Trophoblast cell (in vitro differentiated cells and primary cell): Measurements from ENCODE around the gene CACNA1C.
"Not testable (repeated sequence)": the region's sequence is repeated elsewhere in the genome, so short reads cannot be mapped to it uniquely, and the experiment has no call there.

ENCODE experiments used
- DNase-seq, 2 donors: peaks; one replicate each; pipeline ENCODE4 v3.0.0-alpha.2; 2016
- H2AFZ ChIP-seq: 2 replicates; pipeline ENCODE4 v1.6.1; 2013; ENCODE audit warnings: low read length, moderate library complexity, mild to moderate bottlenecking; ENCODE audit not compliant: insufficient read depth, poor library complexity
- H2AK5ac ChIP-seq: 2 replicates; pipeline ENCODE4 v1.6.1; 2013; ENCODE audit warnings: mild to moderate bottlenecking, low read length
- H2BK120ac ChIP-seq: 2 replicates; pipeline ENCODE4 v1.6.1; 2013; ENCODE audit warnings: low read length, mild to moderate bottlenecking, moderate library complexity; ENCODE audit not compliant: insufficient read depth, poor library complexity
- H2BK12ac ChIP-seq: 2 replicates; pipeline ENCODE4 v1.6.1; 2013; ENCODE audit warnings: mild to moderate bottlenecking, low read length, moderate library complexity
- H2BK5ac ChIP-seq: 2 replicates; pipeline ENCODE4 v1.6.1; 2013; ENCODE audit warnings: low read length, low read depth, moderate library complexity, mild to moderate bottlenecking; ENCODE audit not compliant: poor library complexity
- H3K14ac ChIP-seq: 2 replicates; pipeline ENCODE4 v1.6.1; 2013; ENCODE audit warnings: mild to moderate bottlenecking, low read length
- H3K18ac ChIP-seq: 2 replicates; pipeline ENCODE4 v1.6.1; 2013; ENCODE audit warnings: mild to moderate bottlenecking, low read length
- H3K23ac ChIP-seq: 2 replicates; pipeline ENCODE4 v1.6.1; 2013; ENCODE audit warnings: low read length
- H3K27ac ChIP-seq: 2 replicates; pipeline ENCODE4 v1.5.1; 2013; ENCODE audit warnings: low read depth, mild to moderate bottlenecking, inconsistent platforms, low read length, moderate library complexity
- H3K27me3 ChIP-seq: 2 replicates; pipeline ENCODE4 v1.6.1; 2013; ENCODE audit warnings: inconsistent platforms, mild to moderate bottlenecking, low read length, moderate library complexity; ENCODE audit not compliant: insufficient read depth
- H3K36me3 ChIP-seq, 2 experiments: 1 replicate in 1 of 2; 2 replicates in 1 of 2; pipeline ENCODE4 v1.6.1; 2013; ENCODE audit warnings: low read length in 2 of 2, mild to moderate bottlenecking in 2 of 2, moderate library complexity in 1 of 2; ENCODE audit not compliant: insufficient read depth in 2 of 2, control insufficient read depth in 1 of 2
- H3K4ac ChIP-seq: 2 replicates; pipeline ENCODE4 v1.6.1; 2013; ENCODE audit warnings: low read depth, mild to moderate bottlenecking, low read length, moderate library complexity
- H3K4me1 ChIP-seq, 2 experiments: 1 replicate in 1 of 2; 2 replicates in 1 of 2; pipeline ENCODE4 v1.6.1; 2013; ENCODE audit warnings: low read length in 2 of 2, mild to moderate bottlenecking in 2 of 2, moderate library complexity in 1 of 2; ENCODE audit not compliant: insufficient read depth in 2 of 2, control insufficient read depth in 1 of 2
- H3K4me2 ChIP-seq: 2 replicates; pipeline ENCODE4 v1.6.1; 2013; ENCODE audit warnings: inconsistent platforms, mild to moderate bottlenecking, low read length, moderate library complexity
- H3K4me3 ChIP-seq: 2 replicates; pipeline ENCODE4 v1.5.1; 2013; ENCODE audit warnings: mild to moderate bottlenecking, low read depth, low read length, inconsistent platforms
- H3K79me1 ChIP-seq: one replicate; pipeline ENCODE4 v1.6.1; 2013; ENCODE audit warnings: low read length
- H3K79me2 ChIP-seq: 2 replicates; pipeline ENCODE4 v1.6.1; 2013; ENCODE audit warnings: low read length, mild to moderate bottlenecking; ENCODE audit not compliant: control insufficient read depth, insufficient read depth, poor library complexity
- H3K9ac ChIP-seq: 2 replicates; pipeline ENCODE4 v1.6.1; 2013; ENCODE audit warnings: mild to moderate bottlenecking, low read length
- H3K9me3 ChIP-seq: 2 replicates; pipeline ENCODE4 v1.6.1; 2013; ENCODE audit warnings: low read depth, mild to moderate bottlenecking, control low read depth, inconsistent platforms, low read length; ENCODE audit not compliant: insufficient read depth
- H4K12ac ChIP-seq: 2 replicates; pipeline ENCODE4 v1.6.1; 2013; ENCODE audit warnings: low read depth, mild to moderate bottlenecking, low read length, moderate library complexity
- H4K8ac ChIP-seq: 2 replicates; pipeline ENCODE4 v1.6.1; 2013; ENCODE audit warnings: low read depth, mild to moderate bottlenecking, low read length, moderate library complexity
- H4K91ac ChIP-seq: one replicate; pipeline ENCODE4 v1.6.1; 2013; ENCODE audit warnings: low read depth, mild to moderate bottlenecking, low read length, moderate library complexity
- WGBS: extraction: QIAGEN DNeasy Blood & Tissue Kit; methylation state at CpG from one replicate; pipeline ENCODE4 v1.1.7; 2013; ENCODE audit warnings: missing lambda C conversion rate; ENCODE audit not compliant: insufficient read length, insufficient coverage; ENCODE audit errors: extremely low coverage; 5-methylcytosine and 5-hydroxymethylcytosine counted together

The CACNA1C gene

GRCh38 chr12:2682296-2683251, 629.8 kb downstream of the CACNA1C start:
- no peak overlapping the region for H2BK5ac ChIP-seq
- no peak overlapping the region for H3K27ac ChIP-seq
- H4K12ac ChIP-seq = no peak overlapping the region
- H3K79me1 ChIP-seq = no peaks in the 10 kb centered on the region
- no peaks in the 10 kb centered on the region for H3K27me3 ChIP-seq
- H3K14ac ChIP-seq = no peak overlapping the region
- H3K9me3 ChIP-seq = peaks cover 2% of the 10 kb centered on the region
- H3K4me2 ChIP-seq = no peak overlapping the region
- no peak overlapping the region for H3K23ac ChIP-seq
- H3K9ac ChIP-seq = no peak overlapping the region
- H3K36me3 ChIP-seq = peaks cover 8 to 9% of the 10 kb centered on the region in 2 experiments
- H3K18ac ChIP-seq = no peak overlapping the region
- no peak overlapping the region for H4K91ac ChIP-seq
- H3K4ac ChIP-seq = no peak overlapping the region
- no peak overlapping the region for H2AFZ ChIP-seq
- no peak overlapping the region for H4K8ac ChIP-seq
- H3K4me3 ChIP-seq = no peak overlapping the region
- no peak overlapping the region for H2AK5ac ChIP-seq
- H3K4me1 ChIP-seq = no peaks in the 10 kb centered on the region
- H2BK120ac ChIP-seq = no peak overlapping the region
- H3K79me2 ChIP-seq = no peaks in the 10 kb centered on the region
- no CpG with 5 or more reads among the region's 10 CpGs for WGBS
- DNase-seq = peak; percentile 27 to 45
- no peak overlapping the region for H2BK12ac ChIP-seq

DNA sequence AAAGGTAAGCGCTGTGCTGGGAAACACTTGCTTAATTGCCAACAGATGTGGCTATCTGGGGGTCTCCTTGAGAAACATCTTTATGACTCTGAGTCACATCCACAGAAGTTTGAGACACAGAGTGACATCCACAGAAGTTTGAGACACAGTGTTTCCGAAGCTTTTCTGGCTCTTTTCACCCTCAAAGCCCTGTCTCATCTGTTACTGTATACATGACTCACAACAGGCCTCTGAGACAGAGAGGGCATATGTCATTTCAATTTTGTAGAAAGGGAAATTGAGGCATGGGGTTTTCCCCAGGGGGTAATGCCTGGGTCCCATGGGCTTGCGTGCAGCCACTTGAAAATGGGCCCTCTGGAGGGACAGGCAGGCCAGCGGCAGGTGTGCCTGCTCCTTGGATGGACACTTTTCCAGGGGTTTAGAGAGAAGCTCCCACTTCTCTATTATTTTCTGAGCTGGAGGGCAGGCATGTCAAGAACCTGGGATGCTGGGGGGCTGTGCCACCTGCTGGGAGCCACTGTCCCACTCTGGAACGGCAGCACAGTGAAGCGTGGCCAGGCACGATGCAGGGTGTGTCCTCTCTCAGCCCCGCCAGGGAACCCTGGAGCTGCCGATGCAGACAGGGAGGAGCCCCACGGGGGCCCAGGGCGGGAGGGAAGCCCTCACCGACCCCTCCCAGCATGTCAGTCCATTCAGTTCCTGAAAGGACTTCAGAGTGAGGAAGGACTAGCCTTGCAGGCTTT, 630.7 kb downstream of the CACNA1C start:
- H4K8ac ChIP-seq = no peak overlapping the region
- no peak overlapping the region for H2AFZ ChIP-seq
- no CpG with 5 or more reads among the region's 12 CpGs for WGBS
- no peak overlapping the region for H4K91ac ChIP-seq
- H3K27ac ChIP-seq = no peak overlapping the region
- no peak overlapping the region for H2BK12ac ChIP-seq
- no peak overlapping the region for H3K18ac ChIP-seq
- no peak overlapping the region for H2BK120ac ChIP-seq
- no peak overlapping the region for H4K12ac ChIP-seq
- H3K79me1 ChIP-seq = no peaks in the 10 kb centered on the region
- H3K79me2 ChIP-seq = no peaks in the 10 kb centered on the region
- no peak overlapping the region for H2AK5ac ChIP-seq
- no peaks in the 10 kb centered on the region for H3K27me3 ChIP-seq
- no peak overlapping the region for H3K9ac ChIP-seq
- H3K23ac ChIP-seq = no peak overlapping the region
- H3K4me1 ChIP-seq = no peaks in the 10 kb centered on the region
- no peak overlapping the region for H3K14ac ChIP-seq
- H3K4ac ChIP-seq = no peak overlapping the region
- H3K4me3 ChIP-seq = no peak overlapping the region
- peaks cover 8 to 12% of the 10 kb centered on the region in 2 experiments for H3K36me3 ChIP-seq
- no peak overlapping the region for H2BK5ac ChIP-seq
- H3K4me2 ChIP-seq = no peak overlapping the region
- no peak for DNase-seq
- H3K9me3 ChIP-seq = peaks cover 2% of the 10 kb centered on the region

DNA sequence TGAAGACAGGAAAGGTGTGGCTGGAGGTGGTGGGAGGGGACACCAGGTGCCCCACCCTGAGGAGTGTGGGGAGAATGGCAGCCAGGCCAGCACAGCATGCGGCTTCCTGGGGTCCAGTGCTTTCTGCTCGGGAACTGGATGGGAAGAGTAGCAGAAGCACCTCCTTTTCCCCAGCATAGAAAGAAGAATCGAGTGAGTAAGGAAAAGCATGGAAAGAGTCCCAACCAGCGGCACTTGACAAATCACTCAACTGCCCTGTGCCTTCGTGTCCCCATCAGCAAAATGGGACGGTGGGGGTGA, 631.2 kb downstream of the CACNA1C start:
- peaks cover 6 to 14% of the 10 kb centered on the region in 2 experiments for H3K36me3 ChIP-seq
- not testable (repeated sequence) for H2AK5ac ChIP-seq, H3K14ac ChIP-seq, H4K12ac ChIP-seq, H3K9ac ChIP-seq, H3K27me3 ChIP-seq, H3K9me3 ChIP-seq, H2BK12ac ChIP-seq, H3K4ac ChIP-seq, H2AFZ ChIP-seq, H3K4me1 ChIP-seq, H3K18ac ChIP-seq, H3K79me2 ChIP-seq, H4K91ac ChIP-seq, DNase-seq, H3K27ac ChIP-seq, H2BK5ac ChIP-seq, H3K4me2 ChIP-seq, H3K4me3 ChIP-seq, H3K79me1 ChIP-seq, H4K8ac ChIP-seq, H3K23ac ChIP-seq, H2BK120ac ChIP-seq
- no CpG with 5 or more reads among the region's 6 CpGs for WGBS

GRCh38 chr12:2685620-2686279, 633.0 kb downstream of the CACNA1C start:
- not testable (repeated sequence) for H2BK5ac ChIP-seq, H3K4ac ChIP-seq, H3K27ac ChIP-seq, H2AFZ ChIP-seq, H3K14ac ChIP-seq, H3K4me2 ChIP-seq, H2AK5ac ChIP-seq, H2BK12ac ChIP-seq, H3K27me3 ChIP-seq, H3K36me3 ChIP-seq, H3K79me1 ChIP-seq, H2BK120ac ChIP-seq, H4K8ac ChIP-seq, H3K79me2 ChIP-seq, H3K9ac ChIP-seq, H3K9me3 ChIP-seq, H3K23ac ChIP-seq, H4K12ac ChIP-seq, H3K4me3 ChIP-seq, H4K91ac ChIP-seq, DNase-seq, H3K4me1 ChIP-seq, H3K18ac ChIP-seq
- no CpG with 5 or more reads among the region's 20 CpGs for WGBS
